Mesenteric fat pad (tissue), 1 donor: ENCODE measurements around the gene PLRG1. TPM values are rescaled to one million over a fixed set of nuclear protein-coding genes. Genes with fewer than 3 reads are reported as not detected.

Experiments used
- total RNA-seq: library from RNA; stranded (reverse); fragmentation: NEBNext Ultra II Directional; extraction: Animal tissue kit (Norgen Biotek cat#: 25700); gene quantifications from one replicate; pipeline ENCODE4 v1.2.1, GENCODE V29; 2021
- donor health status: DM: yes; HTN: yes; CAD: no.

The PLRG1 gene
- total RNA-seq, 1 donor from 2014 or later = 66.8 TPM

Other genes starting within 250 kb of the PLRG1 start
- gene DCHS2, start 58.6 kb downstream of the PLRG1 start, total RNA-seq = 0.32 TPM
- not detected for gene FGB, start 12.6 kb upstream of the PLRG1 start, total RNA-seq
- not detected for gene FGA, start 40.3 kb upstream of the PLRG1 start, total RNA-seq
- gene FGG, start 62.3 kb upstream of the PLRG1 start, total RNA-seq = not detected
- gene LRAT, start 193.6 kb upstream of the PLRG1 start, total RNA-seq = 0.39 TPM
- gene RBM46, start 230.9 kb upstream of the PLRG1 start, total RNA-seq = not detected